ENCODE results near the gene SLC25A22.
A peak's percentile ranks its signal among the peaks of the same experiment; 100 is the strongest.

The SLC25A22 gene

GRCh38 chr11:845872-846495 lies 47.9 kb upstream of the SLC25A22 start:
- Histone ChIP-seq H3K79me2 (ENCODE audit: insufficient read depth, low read length) (peaks cover 17% of the 10 kb centered on the region), H3K9ac (ENCODE audit: low read depth, low read length, poor library complexity, severe bottlenecking) (peak overlapping the region; percentile 88), H3K9me3 (ENCODE audit: insufficient read depth, low read depth, low read length) (no peaks in the 10 kb centered on the region), H3K9me2 (replicated peaks; ENCODE audit: low read depth, low read length) (no peaks in the 10 kb centered on the region), H3K36me3 (ENCODE audit: insufficient read depth, low read length) (no peaks in the 10 kb centered on the region), H2AFZ (ENCODE audit: low read length) (no peak overlapping the region), H3K4me1 (ENCODE audit: insufficient read depth, low read length, poor library complexity, severe bottlenecking) (peaks cover 40% of the 10 kb centered on the region), H3K4me3 (ENCODE audit: low read length, poor library complexity, severe bottlenecking) (peak overlapping the region; percentile 97), H4K20me1 (ENCODE audit: insufficient read depth, low read length, poor library complexity, severe bottlenecking) (peaks cover 11% of the 10 kb centered on the region), H3K4me2 (ENCODE audit: low read depth, low read length, poor library complexity, severe bottlenecking) (peak overlapping the region; percentile 79), H3F3A (ENCODE audit: low read depth) (no peaks in the 10 kb centered on the region), H3K27me3 (ENCODE audit: insufficient read depth, low read length, poor library complexity, severe bottlenecking) (no peaks in the 10 kb centered on the region)
- no peak for TF ChIP-seq EZH2phosphoT487 (IDR thresholded peaks at IDR 0.05; ENCODE audit: borderline replicate concordance)
- TF ChIP-seq CTCF (conservative IDR thresholded peaks at IDR 0.05; ENCODE audit: low read length): no peak

- peak overlapping the region; percentile 88 for H3K9ac ChIP-seq (ENCODE audit: low read depth, low read length, poor library complexity, severe bottlenecking)
Observed at GRCh38 chr11:844693-845644, 46.9 kb upstream of the SLC25A22 start.

More at GRCh38 chr11:844693-845644, 46.9 kb upstream of the SLC25A22 start:
- Histone ChIP-seq H3K4me3 (ENCODE audit: low read length, poor library complexity, severe bottlenecking) (peak overlapping the region; percentile 97), H4K20me1 (ENCODE audit: insufficient read depth, low read length, poor library complexity, severe bottlenecking) (peaks cover 21% of the 10 kb centered on the region), H3K9me2 (replicated peaks; ENCODE audit: low read depth, low read length) (no peaks in the 10 kb centered on the region), H3K79me2 (ENCODE audit: insufficient read depth, low read length) (peaks cover 27% of the 10 kb centered on the region), H3K9me3 (ENCODE audit: insufficient read depth, low read depth, low read length) (no peaks in the 10 kb centered on the region), H3K27me3 (ENCODE audit: insufficient read depth, low read length, poor library complexity, severe bottlenecking) (no peaks in the 10 kb centered on the region), H3K4me1 (ENCODE audit: insufficient read depth, low read length, poor library complexity, severe bottlenecking) (peaks cover 49% of the 10 kb centered on the region), H2AFZ (ENCODE audit: low read length) (no peak overlapping the region), H3F3A (ENCODE audit: low read depth) (no peaks in the 10 kb centered on the region), H3K4me2 (ENCODE audit: low read depth, low read length, poor library complexity, severe bottlenecking) (peak overlapping the region; percentile 79), H3K36me3 (ENCODE audit: insufficient read depth, low read length) (no peaks in the 10 kb centered on the region)
- TF ChIP-seq EZH2phosphoT487 (IDR thresholded peaks at IDR 0.05; ENCODE audit: borderline replicate concordance): no peak
- TF ChIP-seq CTCF (conservative IDR thresholded peaks at IDR 0.05; ENCODE audit: low read length): no peak

Measured in Loucy (cell line).